Caco-2 (cell line): ENCODE measurements around the gene MRTFA. TPM values are rescaled to one million over a fixed set of nuclear protein-coding genes. Genes with fewer than 3 reads are reported as not detected.

Source experiments
- BruUV-seq: library from RNA; stranded (reverse); fragments of 400-500 nt; replicated peaks from 2 replicates; lab custom pipeline; 2021; lab: Mats Ljungman, UMichigan
- CTCF ChIA-PET: fragments of 300-600 bp; sonication (Branson Sonifier 250); formaldehyde crosslinking; loops from one replicate; lab custom pipeline; 2022; ENCODE audit warnings: antibody characterized with exemption; lab: Charles Lee
- POLR2A ChIA-PET: fragments of 300-600 bp; sonication (Branson Sonifier 250); formaldehyde crosslinking; loops from one replicate; lab custom pipeline; 2022; ENCODE audit warnings: antibody characterized with exemption; lab: Charles Lee
- DNase-seq, 2 experiments: peaks; one replicate each; pipeline versions ENCODE4 v3.0.0 to v3.0.0-alpha.2; 2020 to 2022
- H3K27me3 ChIP-seq: replicated peaks from 2 replicates; pipeline ENCODE4 v1.6.0; 2011; ENCODE audit warnings: low read length; ENCODE audit not compliant: control insufficient read depth, insufficient read depth
- H3K36me3 ChIP-seq: 2 replicates; pipeline ENCODE4 v1.5.1; 2011; ENCODE audit warnings: low read length; ENCODE audit not compliant: control insufficient read depth, insufficient read depth
- H3K4me1 ChIP-seq: fragments of 250-450 bp; sonication (Bioruptor Pico); 2 replicates; pipeline ENCODE4 v1.5.1; 2020; ENCODE audit warnings: mild to moderate bottlenecking
- H3K4me3 ChIP-seq: 2 replicates; pipeline ENCODE4 v1.5.1; 2011; ENCODE audit warnings: low read depth, mild to moderate bottlenecking, control low read depth, low read length
- H3K9me3 ChIP-seq: fragments of 250-450 bp; sonication (Bioruptor Pico); 2 replicates; pipeline ENCODE4 v1.5.1; 2020; ENCODE audit warnings: mild to moderate bottlenecking, moderate library complexity
- H3K27ac Mint-ChIP-seq: one replicate; pipeline ENCODE4 v1.8.0; 2022; ENCODE audit warnings: mixed read lengths; ENCODE audit not compliant: unreplicated experiment
- H3K27me3 Mint-ChIP-seq: one replicate; pipeline ENCODE4 v1.8.0; 2022; ENCODE audit warnings: mixed read lengths; ENCODE audit not compliant: insufficient read depth, unreplicated experiment
- H3K36me3 Mint-ChIP-seq: one replicate; pipeline ENCODE4 v1.8.0; 2022; ENCODE audit warnings: mild to moderate bottlenecking, mixed read lengths; ENCODE audit not compliant: insufficient read depth, unreplicated experiment
- H3K4me1 Mint-ChIP-seq: one replicate; pipeline ENCODE4 v1.8.0; 2022; ENCODE audit warnings: low read depth, mixed read lengths; ENCODE audit not compliant: unreplicated experiment
- H3K4me3 Mint-ChIP-seq: one replicate; pipeline ENCODE4 v1.8.0; 2022; ENCODE audit warnings: mild to moderate bottlenecking, moderate library complexity, mixed read lengths; ENCODE audit not compliant: unreplicated experiment
- H3K9me3 Mint-ChIP-seq: one replicate; pipeline ENCODE4 v1.8.0; 2022; ENCODE audit warnings: mixed read lengths; ENCODE audit not compliant: unreplicated experiment
- intact Hi-C: fragments of 100-400 bp; cut with micrococcal nuclease; formaldehyde crosslinking; loops from one replicate; pipeline ENCODE4 v1.10.0; 2022; ENCODE audit not compliant: unreplicated experiment
- total RNA-seq: library from RNA; stranded (reverse); gene quantifications from 2 replicates; pipeline ENCODE4 v1.2.3, GENCODE V29; 2022
- TF ChIP-seq, protein P1 (sequence below), 2 experiments: fragments of 200-600 bp in 1 of 2; IDR thresholded peaks; 1 replicate in 1 of 2; 2 replicates in 1 of 2; pipeline versions ENCODE4 v1.5.1 to v1.8.0; 2011 to 2022; ENCODE audit warnings: antibody characterized with exemption in 1 of 2, control low read depth in 1 of 2, inconsistent platforms in 1 of 2, low read depth in 1 of 2, low read length in 1 of 2, mild to moderate bottlenecking in 1 of 2, moderate library complexity in 1 of 2; ENCODE audit not compliant: insufficient read depth in 1 of 2, severe bottlenecking in 1 of 2, unreplicated experiment in 1 of 2

Gene MRTFA
- total RNA-seq, 1 experiment from 2014 or later = 38.7 TPM

DNA sequence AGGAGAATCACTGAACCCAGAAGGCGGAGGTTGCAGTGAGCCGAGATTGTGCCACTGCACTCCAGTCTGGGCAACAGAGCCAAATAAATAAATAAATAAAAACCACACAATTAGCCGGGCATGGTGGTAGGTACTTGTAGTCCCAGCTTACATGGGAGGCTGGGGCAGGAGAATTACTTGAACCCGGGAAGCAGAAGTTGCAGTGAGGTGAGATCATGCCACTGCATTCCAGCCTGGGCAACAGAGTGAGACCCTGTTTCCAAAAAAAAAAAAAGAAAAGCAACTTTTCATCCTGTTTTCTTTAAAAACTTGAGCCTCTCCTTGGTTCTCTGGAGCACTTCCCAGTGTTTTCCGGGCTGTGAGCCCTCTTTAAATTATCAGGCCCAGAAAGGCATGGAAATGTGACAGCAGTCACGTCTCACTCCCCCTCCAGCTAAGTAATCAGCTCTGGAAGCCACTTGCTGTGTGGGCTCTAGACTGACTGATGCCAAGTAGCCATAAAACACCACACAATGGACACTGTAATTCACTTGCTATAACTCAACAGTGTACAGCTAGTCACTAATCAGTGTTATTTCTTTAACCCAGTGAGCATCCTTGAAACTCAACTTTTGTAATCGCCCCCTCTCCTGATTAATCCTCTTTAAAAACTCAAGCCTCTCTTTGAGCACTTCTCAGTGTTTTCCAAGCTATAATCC lies 29.8 kb upstream of the MRTFA start:
- no peaks in the 10 kb centered on the region for H3K4me1 ChIP-seq
- peaks cover 6% of the 10 kb centered on the region for H3K4me1 Mint-ChIP-seq
- no peaks in the 10 kb centered on the region for H3K27me3 ChIP-seq
- ChIA-PET CTCF (no interaction called here), POLR2A (interaction anchor here (0.6 kb wide), 1 partner anchor 15 kb away, joined by 3 read pairs; no protein-coding TSS in a partner anchor)
- no peaks in the 10 kb centered on the region for H3K36me3 ChIP-seq
- no peak for DNase-seq
- no peak overlapping the region for H3K4me3 Mint-ChIP-seq
- peaks cover 6% of the 10 kb centered on the region for H3K36me3 Mint-ChIP-seq
- no peak overlapping the region for H3K4me3 ChIP-seq
- BruUV-seq = no TSS peak
- no peaks in the 10 kb centered on the region for H3K27me3 Mint-ChIP-seq
- no peaks in the 10 kb centered on the region for H3K9me3 ChIP-seq
- intact Hi-C loops = no loop called here
- no peaks in the 10 kb centered on the region for H3K9me3 Mint-ChIP-seq
- no peak overlapping the region for H3K27ac Mint-ChIP-seq
- TF ChIP-seq, protein P1, sequence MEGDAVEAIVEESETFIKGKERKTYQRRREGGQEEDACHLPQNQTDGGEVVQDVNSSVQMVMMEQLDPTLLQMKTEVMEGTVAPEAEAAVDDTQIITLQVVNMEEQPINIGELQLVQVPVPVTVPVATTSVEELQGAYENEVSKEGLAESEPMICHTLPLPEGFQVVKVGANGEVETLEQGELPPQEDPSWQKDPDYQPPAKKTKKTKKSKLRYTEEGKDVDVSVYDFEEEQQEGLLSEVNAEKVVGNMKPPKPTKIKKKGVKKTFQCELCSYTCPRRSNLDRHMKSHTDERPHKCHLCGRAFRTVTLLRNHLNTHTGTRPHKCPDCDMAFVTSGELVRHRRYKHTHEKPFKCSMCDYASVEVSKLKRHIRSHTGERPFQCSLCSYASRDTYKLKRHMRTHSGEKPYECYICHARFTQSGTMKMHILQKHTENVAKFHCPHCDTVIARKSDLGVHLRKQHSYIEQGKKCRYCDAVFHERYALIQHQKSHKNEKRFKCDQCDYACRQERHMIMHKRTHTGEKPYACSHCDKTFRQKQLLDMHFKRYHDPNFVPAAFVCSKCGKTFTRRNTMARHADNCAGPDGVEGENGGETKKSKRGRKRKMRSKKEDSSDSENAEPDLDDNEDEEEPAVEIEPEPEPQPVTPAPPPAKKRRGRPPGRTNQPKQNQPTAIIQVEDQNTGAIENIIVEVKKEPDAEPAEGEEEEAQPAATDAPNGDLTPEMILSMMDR (IDR thresholded peaks at IDR 0.05; ENCODE audit: insufficient read depth in 1 of 2, low read depth in 1 of 2, low read length in 1 of 2, severe bottlenecking in 1 of 2, unreplicated experiment in 1 of 2) = no peak

DNA sequence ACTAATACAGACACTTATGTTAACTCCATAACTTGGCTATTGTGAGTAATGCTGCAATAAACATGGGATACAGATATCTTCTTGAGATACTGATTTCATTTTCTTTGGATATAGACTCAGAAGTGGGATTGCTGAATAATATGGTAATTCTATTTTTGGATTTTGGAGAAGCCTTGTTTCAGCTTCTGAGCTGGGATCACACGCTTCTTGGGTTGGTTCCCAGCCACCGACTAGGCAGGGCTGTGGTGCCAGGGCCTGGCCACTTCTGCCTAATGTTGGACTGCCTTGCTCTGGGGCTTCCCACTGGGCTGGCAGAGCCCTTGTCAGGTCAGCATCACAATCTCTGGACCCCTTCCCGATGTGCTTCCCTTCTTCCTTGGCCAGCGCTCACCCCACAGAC lies 28.8 kb upstream of the MRTFA start:
- CTCF ChIA-PET = no interaction called here
- Histone ChIP-seq H3K36me3 (no peaks in the 10 kb centered on the region), H3K4me3 (no peak overlapping the region), H3K4me1 (no peaks in the 10 kb centered on the region), H3K9me3 (no peaks in the 10 kb centered on the region), H3K27me3 (no peaks in the 10 kb centered on the region)
- peaks cover 6% of the 10 kb centered on the region for H3K4me1 Mint-ChIP-seq
- H3K36me3 Mint-ChIP-seq = peaks cover 6% of the 10 kb centered on the region
- POLR2A ChIA-PET = no interaction called here
- no peaks in the 10 kb centered on the region for H3K9me3 Mint-ChIP-seq
- DNase-seq = no peak
- no peak overlapping the region for H3K4me3 Mint-ChIP-seq
- H3K27me3 Mint-ChIP-seq = no peaks in the 10 kb centered on the region
- intact Hi-C loops = no loop called here
- no peak overlapping the region for H3K27ac Mint-ChIP-seq
- no TSS peak for BruUV-seq
- TF ChIP-seq, protein P1 (IDR thresholded peaks at IDR 0.05; ENCODE audit: insufficient read depth in 1 of 2, low read depth in 1 of 2, low read length in 1 of 2, severe bottlenecking in 1 of 2, unreplicated experiment in 1 of 2) = no peak

DNA sequence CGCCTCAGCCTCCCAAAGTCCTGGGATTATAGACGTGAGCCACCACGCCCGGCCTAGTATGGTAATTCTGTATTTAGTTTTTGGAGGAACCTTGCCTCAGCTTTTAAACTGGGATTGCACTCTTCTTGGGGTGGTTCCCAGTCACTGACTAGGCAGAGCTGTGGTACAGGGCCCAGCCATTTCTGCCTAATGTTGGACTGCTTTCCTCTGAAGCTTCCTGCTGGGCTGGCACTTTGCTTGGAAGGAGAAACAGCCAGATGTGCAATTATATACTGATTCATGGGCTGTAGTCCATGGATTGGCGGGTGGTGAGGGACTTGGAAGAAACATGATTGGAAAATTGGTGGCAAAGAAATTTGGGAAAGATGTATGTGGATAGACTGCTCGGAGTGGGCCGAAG lies 25.2 kb upstream of the MRTFA start:
- Mint-ChIP-seq H3K4me3 (no peak overlapping the region), H3K36me3 (peaks cover 6% of the 10 kb centered on the region), H3K4me1 (no peaks in the 10 kb centered on the region), H3K9me3 (no peaks in the 10 kb centered on the region), H3K27me3 (peaks cover 3% of the 10 kb centered on the region), H3K27ac (no peak overlapping the region)
- Histone ChIP-seq H3K4me3 (no peak overlapping the region), H3K9me3 (no peaks in the 10 kb centered on the region), H3K4me1 (no peaks in the 10 kb centered on the region), H3K36me3 (no peaks in the 10 kb centered on the region), H3K27me3 (no peaks in the 10 kb centered on the region)
- CTCF ChIA-PET = no interaction called here
- POLR2A ChIA-PET = interaction anchor here (0.6 kb wide), 1 partner anchor 9 kb away, joined by 10 read pairs; no protein-coding TSS in a partner anchor
- BruUV-seq = no TSS peak
- TF ChIP-seq, protein P1 (IDR thresholded peaks at IDR 0.05; ENCODE audit: insufficient read depth in 1 of 2, low read depth in 1 of 2, low read length in 1 of 2, severe bottlenecking in 1 of 2, unreplicated experiment in 1 of 2) = no peak
- no peak for DNase-seq
- intact Hi-C loops = no loop called here
